CD14-positive monocyte (primary cell): ENCODE measurements around the gene TOM1. TPM values are rescaled to one million over a fixed set of nuclear protein-coding genes. Genes with fewer than 3 reads are reported as not detected.

Source experiments
- DNase-seq, 3 donors: peaks; one replicate each; pipeline ENCODE4 v3.0.0-alpha.2; 2011 to 2022
- H2AFZ ChIP-seq: 2 replicates; pipeline ENCODE4 v1.6.0; 2012; ENCODE audit warnings: mild to moderate bottlenecking, low read depth, low read length, inconsistent platforms; ENCODE audit not compliant: insufficient read depth, poor library complexity, severe bottlenecking
- H3K27ac ChIP-seq, 2 donors: 1 replicate in 1 of 2; 2 replicates in 1 of 2; pipeline ENCODE4 v1.5.1; 2012 to 2013; ENCODE audit warnings: low read length in 2 of 2, control low read depth in 1 of 2, inconsistent platforms in 1 of 2, low read depth in 1 of 2, mild to moderate bottlenecking in 1 of 2
- H3K27me3 ChIP-seq, 2 donors: one replicate each; pipeline versions ENCODE4 v1.6.0 to v1.6.1; 2011 to 2013; ENCODE audit warnings: low read length in 2 of 2; ENCODE audit not compliant: control insufficient read depth in 2 of 2, insufficient read depth in 2 of 2
- H3K36me3 ChIP-seq, 2 donors: replicated peaks in 1 of 2; 1 replicate in 1 of 2; 2 replicates in 1 of 2; pipeline versions ENCODE4 v1.5.1 to v1.6.1; 2012 to 2013; ENCODE audit warnings: low read length in 2 of 2, control low read depth in 1 of 2, inconsistent platforms in 1 of 2, mild to moderate bottlenecking in 1 of 2; ENCODE audit not compliant: insufficient read depth in 2 of 2, control insufficient read depth in 1 of 2
- H3K4me1 ChIP-seq, 2 donors: 1 replicate in 1 of 2; 2 replicates in 1 of 2; pipeline versions ENCODE4 v1.5.1 to v1.6.1; 2012 to 2013; ENCODE audit warnings: low read length in 2 of 2, control low read depth in 1 of 2, inconsistent platforms in 1 of 2, mild to moderate bottlenecking in 1 of 2, moderate library complexity in 1 of 2; ENCODE audit not compliant: insufficient read depth in 2 of 2, control insufficient read depth in 1 of 2
- H3K4me2 ChIP-seq: replicated peaks from 2 replicates; pipeline ENCODE3; 2012; ENCODE audit warnings: low read length, moderate library complexity, mild to moderate bottlenecking; ENCODE audit not compliant: poor library complexity, severe bottlenecking; ENCODE audit errors: extremely low read depth
- H3K4me3 ChIP-seq, 3 experiments: fragments of 200-600 bp in 1 of 3; sonication (generic) in 1 of 3; replicated peaks in 1 of 3; 1 replicate in 2 of 3; 2 replicates in 1 of 3; pipeline ENCODE4 v1.5.1; 2011 to 2013; ENCODE audit warnings: low read length in 3 of 3, mild to moderate bottlenecking in 3 of 3, control low read depth in 2 of 3, low read depth in 2 of 3, inconsistent platforms in 1 of 3, moderate library complexity in 1 of 3
- H3K79me2 ChIP-seq: 2 replicates; pipeline ENCODE4 v1.6.0; 2012; ENCODE audit warnings: mild to moderate bottlenecking, control low read depth, inconsistent platforms, low read length, moderate library complexity; ENCODE audit not compliant: insufficient read depth
- H3K9ac ChIP-seq: 2 replicates; pipeline ENCODE4 v1.6.0; 2017; ENCODE audit warnings: low read length, mild to moderate bottlenecking; ENCODE audit not compliant: insufficient read depth, poor library complexity, severe bottlenecking
- H3K9me3 ChIP-seq, 2 donors: replicated peaks in 1 of 2; 1 replicate in 1 of 2; 2 replicates in 1 of 2; pipeline versions ENCODE4 v1.5.1 to v1.6.1; 2012 to 2013; ENCODE audit warnings: low read length in 2 of 2, control low read depth in 1 of 2; ENCODE audit not compliant: control insufficient read depth in 1 of 2, insufficient read depth in 1 of 2
- H4K20me1 ChIP-seq: 2 replicates; pipeline ENCODE4 v1.6.0; 2012; ENCODE audit warnings: mild to moderate bottlenecking, low read length, control low read depth, moderate library complexity; ENCODE audit not compliant: insufficient read depth
- H3K27ac Mint-ChIP-seq, 7 donors: one replicate each; pipeline ENCODE4 v1.8.0; 2020; ENCODE audit warnings: mild to moderate bottlenecking in 7 of 7, mixed read lengths in 7 of 7, moderate library complexity in 6 of 7, inconsistent platforms in 2 of 7
- H3K27me3 Mint-ChIP-seq, 3 donors: one replicate each; pipeline ENCODE4 v1.8.0; 2021 to 2022; ENCODE audit warnings: low read depth in 3 of 3, mild to moderate bottlenecking in 3 of 3, mixed read lengths in 3 of 3, moderate library complexity in 3 of 3, inconsistent platforms in 1 of 3
- H3K36me3 Mint-ChIP-seq, 2 donors: one replicate each; pipeline ENCODE4 v1.8.0; 2020; ENCODE audit warnings: mixed read lengths in 2 of 2, inconsistent platforms in 1 of 2, mild to moderate bottlenecking in 1 of 2
- H3K4me1 Mint-ChIP-seq: one replicate; pipeline ENCODE4 v1.8.0; 2020; ENCODE audit warnings: mild to moderate bottlenecking, mixed read lengths
- H3K4me3 Mint-ChIP-seq, 2 donors: one replicate each; pipeline ENCODE4 v1.8.0; 2020; ENCODE audit warnings: mild to moderate bottlenecking in 2 of 2, mixed read lengths in 2 of 2, moderate library complexity in 1 of 2
- H3K9me3 Mint-ChIP-seq, 7 donors: one replicate each; pipeline ENCODE4 v1.8.0; 2020 to 2022; ENCODE audit warnings: mixed read lengths in 7 of 7, mild to moderate bottlenecking in 6 of 7, moderate library complexity in 6 of 7, inconsistent platforms in 2 of 7
- WGBS: methylation state at CpG from one replicate; pipeline ENCODE4 v1.1.5; 2013; ENCODE audit warnings: missing lambda C conversion rate; ENCODE audit not compliant: insufficient coverage; 5-methylcytosine and 5-hydroxymethylcytosine counted together
- intact Hi-C, 2 donors: fragments of 100-400 bp; cut with micrococcal nuclease; formaldehyde crosslinking; loops; one replicate each; pipeline versions ENCODE4 v1.15.0 to v1.15.1; 2023
- polyA plus RNA-seq, 3 donors: library from polyadenylated mRNA; depleted of rRNA in 1 of 3; unstranded in 2 of 3; stranded (reverse) in 1 of 3; fragments of 300-500 nt in 2 of 3; fragments of >200 nt in 1 of 3; fragmentation: Illumina TruSeq in 2 of 3; gene quantifications; 1 replicate in 2 of 3; 2 replicates in 1 of 3; pipeline ENCODE4 v1.2.3, GENCODE V29; 2012 to 2021
- TF ChIP-seq, protein P1 (sequence below): fragments of 200-600 bp; IDR thresholded peaks from one replicate; pipeline ENCODE4 v1.8.0; 2022; ENCODE audit warnings: antibody characterized with exemption, mild to moderate bottlenecking

Gene TOM1
- polyA plus RNA-seq, 3 donors = 80.5 to 167 (median 120) TPM

- H3K9me3 ChIP-seq = no peaks in the 10 kb centered on the region
- no peak for DNase-seq
- H3K4me2 ChIP-seq = no peak overlapping the region
- no peaks in the 10 kb centered on the region for H3K36me3 ChIP-seq
- WGBS = 89% methylated on average over 3 of the region's 4 CpGs
- peaks cover 5% of the 10 kb centered on the region in 2 donors for H3K36me3 Mint-ChIP-seq
- peaks cover 70 to 81% of the 10 kb centered on the region in 2 donors for H3K4me1 ChIP-seq
- intact Hi-C loops = loop anchor here (5.0 to 10.0 kb wide), 7 partner anchors 43 to 771 kb away; no protein-coding TSS in a partner anchor
- no peak overlapping the region for H3K4me3 Mint-ChIP-seq
- no peaks in the 10 kb centered on the region for H3K27me3 ChIP-seq
- H3K9ac ChIP-seq = no peak overlapping the region
- no peak overlapping the region for H2AFZ ChIP-seq
- H3K4me3 ChIP-seq = no peak overlapping the region
- peaks cover 0 to 7% (median 2%) of the 10 kb centered on the region in 7 donors for H3K9me3 Mint-ChIP-seq
- peak overlapping the region; percentile 67 to 96 for H3K27ac ChIP-seq
- TF ChIP-seq, protein P1, sequence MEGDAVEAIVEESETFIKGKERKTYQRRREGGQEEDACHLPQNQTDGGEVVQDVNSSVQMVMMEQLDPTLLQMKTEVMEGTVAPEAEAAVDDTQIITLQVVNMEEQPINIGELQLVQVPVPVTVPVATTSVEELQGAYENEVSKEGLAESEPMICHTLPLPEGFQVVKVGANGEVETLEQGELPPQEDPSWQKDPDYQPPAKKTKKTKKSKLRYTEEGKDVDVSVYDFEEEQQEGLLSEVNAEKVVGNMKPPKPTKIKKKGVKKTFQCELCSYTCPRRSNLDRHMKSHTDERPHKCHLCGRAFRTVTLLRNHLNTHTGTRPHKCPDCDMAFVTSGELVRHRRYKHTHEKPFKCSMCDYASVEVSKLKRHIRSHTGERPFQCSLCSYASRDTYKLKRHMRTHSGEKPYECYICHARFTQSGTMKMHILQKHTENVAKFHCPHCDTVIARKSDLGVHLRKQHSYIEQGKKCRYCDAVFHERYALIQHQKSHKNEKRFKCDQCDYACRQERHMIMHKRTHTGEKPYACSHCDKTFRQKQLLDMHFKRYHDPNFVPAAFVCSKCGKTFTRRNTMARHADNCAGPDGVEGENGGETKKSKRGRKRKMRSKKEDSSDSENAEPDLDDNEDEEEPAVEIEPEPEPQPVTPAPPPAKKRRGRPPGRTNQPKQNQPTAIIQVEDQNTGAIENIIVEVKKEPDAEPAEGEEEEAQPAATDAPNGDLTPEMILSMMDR = no peak
- no peaks in the 10 kb centered on the region for H3K79me2 ChIP-seq
- peaks cover 81% of the 10 kb centered on the region for H3K4me1 Mint-ChIP-seq
- H4K20me1 ChIP-seq = peaks cover 4% of the 10 kb centered on the region
- H3K27ac Mint-ChIP-seq = peak overlapping the region in 5 of 7 donors; percentile 97 to 98 (median 98)
- no peaks in the 10 kb centered on the region for H3K27me3 Mint-ChIP-seq
These were observed 54.4 kb downstream of the TOM1 start for GRCh38 chr22:35354068-35354467.

DNA sequence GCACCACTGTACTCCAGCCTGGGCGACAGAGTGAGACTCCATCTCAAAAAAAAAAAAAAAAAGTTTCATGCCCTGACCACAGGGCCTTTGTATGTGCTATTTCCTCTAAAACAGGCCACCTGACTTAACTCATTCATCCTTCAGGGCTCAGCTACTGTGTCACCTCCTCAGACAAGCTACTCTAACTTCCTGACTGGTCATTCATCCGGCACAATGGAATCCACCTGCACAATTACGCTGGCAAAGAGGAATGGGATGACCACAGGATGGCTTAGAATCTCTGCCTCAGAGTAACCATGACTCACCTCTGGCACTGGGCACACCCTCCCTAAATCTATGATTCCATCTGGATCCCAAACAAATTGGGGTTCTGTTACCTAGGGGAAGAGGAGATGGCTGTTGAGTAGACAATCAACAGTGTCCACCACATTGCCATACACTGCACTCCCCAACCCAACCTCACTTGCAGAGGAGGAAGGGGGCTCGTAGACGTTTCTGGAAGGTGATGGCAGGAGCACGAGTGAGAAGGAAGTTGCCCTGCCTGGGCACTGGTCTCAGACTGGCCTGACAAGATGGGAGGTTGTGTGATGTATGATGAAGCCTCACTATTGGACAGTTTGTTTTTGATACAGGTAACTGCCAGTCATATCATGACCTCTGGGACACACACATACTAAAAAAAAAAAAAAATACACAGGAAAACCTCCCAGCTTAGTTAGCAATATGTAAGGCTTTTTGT lies 58.4 kb downstream of the TOM1 start:
- no peak overlapping the region for H3K9ac ChIP-seq
- H3K27ac ChIP-seq = no peak overlapping the region
- H3K4me1 ChIP-seq = peaks cover 45 to 52% of the 10 kb centered on the region in 2 donors
- no peak overlapping the region for H3K4me3 ChIP-seq
- Mint-ChIP-seq H3K4me1 (peaks cover 47% of the 10 kb centered on the region), H3K36me3 (peaks cover 2 to 5% of the 10 kb centered on the region in 2 donors), H3K27me3 (peaks cover 3 to 6% (median 4%) of the 10 kb centered on the region in 3 donors), H3K9me3 (peaks cover 0 to 8% (median 0%) of the 10 kb centered on the region in 7 donors), H3K27ac (peak overlapping the region in 4 of 7 donors; percentile 19 to 44 (median 30)), H3K4me3 (no peak overlapping the region)
- no peaks in the 10 kb centered on the region for H3K27me3 ChIP-seq
- DNase-seq = peak in 1 of 3 donors; percentile 68
- H3K36me3 ChIP-seq = no peaks in the 10 kb centered on the region
- no peaks in the 10 kb centered on the region for H3K9me3 ChIP-seq
- H2AFZ ChIP-seq = no peak overlapping the region
- no peak overlapping the region for H3K4me2 ChIP-seq
- TF ChIP-seq, protein P1 = no peak
- H4K20me1 ChIP-seq = no peaks in the 10 kb centered on the region
- no CpG with 5 or more reads among the region's 6 CpGs for WGBS
- intact Hi-C loops = loop anchor here in 1 of 2 donors (10.0 kb wide), 1 partner anchor 767 kb away; no protein-coding TSS in a partner anchor
- H3K79me2 ChIP-seq = no peaks in the 10 kb centered on the region
